SK-N-DZ (cell line): ENCODE data around the gene TTC4. TPM values are rescaled to one million over a fixed set of nuclear protein-coding genes. Genes with fewer than 3 reads are reported as not detected.

Source experiments
- DNase-seq: peaks from one replicate; pipeline ENCODE4 v3.0.0-alpha.2; 2015; ENCODE audit warnings: low spot score
- polyA plus RNA-seq, 2 experiments: library from polyadenylated mRNA; depleted of rRNA; stranded (reverse); fragments of >200 nt; gene quantifications; 2 replicates each; pipeline ENCODE4 v1.2.3, GENCODE V29; 2014

Gene TTC4, protein sequence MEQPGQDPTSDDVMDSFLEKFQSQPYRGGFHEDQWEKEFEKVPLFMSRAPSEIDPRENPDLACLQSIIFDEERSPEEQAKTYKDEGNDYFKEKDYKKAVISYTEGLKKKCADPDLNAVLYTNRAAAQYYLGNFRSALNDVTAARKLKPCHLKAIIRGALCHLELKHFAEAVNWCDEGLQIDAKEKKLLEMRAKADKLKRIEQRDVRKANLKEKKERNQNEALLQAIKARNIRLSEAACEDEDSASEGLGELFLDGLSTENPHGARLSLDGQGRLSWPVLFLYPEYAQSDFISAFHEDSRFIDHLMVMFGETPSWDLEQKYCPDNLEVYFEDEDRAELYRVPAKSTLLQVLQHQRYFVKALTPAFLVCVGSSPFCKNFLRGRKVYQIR
- 20.1 and 23.0 TPM in 2 replicates for polyA plus RNA-seq (2014; cell fraction: cytosol; rRNA removed)
- polyA plus RNA-seq (2014; cell fraction: nucleus; rRNA removed), result 15.2 and 17.1 TPM in 2 replicates

GRCh38 chr1:54715493-54716298, at the start of gene TTC4:
TTC4 (plus strand) TSS chr1:54715861; CDS start chr1:54715909, 48 bp downstream.
- DNase-seq, result peak; percentile 72

DNA sequence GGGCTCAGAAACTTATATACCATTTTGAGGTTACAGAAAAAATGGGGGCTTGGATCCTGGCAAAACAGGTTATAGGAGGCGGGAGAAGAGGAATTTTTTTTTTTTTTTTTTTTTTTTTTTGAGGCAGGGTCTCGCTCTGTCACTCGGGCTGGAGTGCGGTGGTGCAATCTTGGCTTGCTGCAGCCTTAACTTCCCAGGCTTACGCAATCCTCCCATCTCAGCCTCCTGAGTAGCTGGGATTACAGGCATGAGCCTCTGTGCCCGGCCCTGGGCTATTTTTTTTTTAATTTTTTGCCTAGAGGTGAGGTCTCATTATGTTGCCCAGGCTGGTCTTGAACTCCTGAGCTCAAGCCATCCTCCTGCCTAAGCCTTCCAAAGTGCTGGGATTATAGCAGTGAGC, 49.3 kb upstream of the TTC4 start:
- DNase-seq, result no peak

DNA sequence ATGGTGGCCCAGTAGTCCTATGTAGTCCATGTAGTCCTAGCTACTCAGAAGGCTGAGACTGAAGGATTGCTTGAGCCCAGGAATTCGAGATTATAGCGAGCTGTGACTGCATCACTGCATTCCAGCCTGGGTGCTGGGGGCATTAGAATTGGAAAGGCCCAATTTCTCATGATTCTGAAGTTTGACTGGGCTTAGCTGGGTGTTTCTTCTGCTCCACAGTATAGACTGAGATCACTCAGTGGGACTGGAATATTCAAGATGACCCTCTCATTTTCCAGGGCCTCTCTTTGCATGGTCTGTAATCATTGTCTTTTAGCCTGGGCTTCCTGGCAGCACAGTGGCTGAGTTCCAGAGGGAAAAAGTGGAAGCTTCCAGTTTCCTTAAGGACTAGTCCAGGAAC, 47.9 kb upstream of the TTC4 start:
- no peak for DNase-seq

DNA sequence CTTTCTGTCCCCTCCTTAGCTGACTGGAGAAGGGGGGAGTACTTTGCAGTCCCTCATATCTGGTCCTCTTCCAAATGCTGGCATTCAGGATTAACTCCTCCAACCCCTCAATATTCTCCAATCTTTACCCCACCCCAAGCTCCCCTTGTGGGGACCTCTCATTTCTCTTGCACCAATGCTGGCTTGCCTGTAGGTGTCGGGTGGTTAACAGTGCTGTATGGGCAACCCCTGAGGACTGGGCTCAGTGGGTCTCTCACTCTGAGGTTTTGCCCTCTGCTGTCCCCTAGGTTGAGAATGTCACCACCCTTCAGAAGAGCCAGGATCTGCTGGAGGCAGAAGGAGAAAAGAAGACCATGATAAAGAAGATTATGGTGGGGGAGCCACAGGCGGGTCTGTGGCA, 47.1 kb upstream of the TTC4 start:
- DNase-seq, result no peak

GRCh38 chr1:54671985-54672608, 43.6 kb upstream of the TTC4 start:
- DNase-seq, result peak; percentile 45

- DNase-seq, result no peak
Observed at GRCh38 chr1:54678776-54679643, 36.7 kb upstream of the TTC4 start.

DNA sequence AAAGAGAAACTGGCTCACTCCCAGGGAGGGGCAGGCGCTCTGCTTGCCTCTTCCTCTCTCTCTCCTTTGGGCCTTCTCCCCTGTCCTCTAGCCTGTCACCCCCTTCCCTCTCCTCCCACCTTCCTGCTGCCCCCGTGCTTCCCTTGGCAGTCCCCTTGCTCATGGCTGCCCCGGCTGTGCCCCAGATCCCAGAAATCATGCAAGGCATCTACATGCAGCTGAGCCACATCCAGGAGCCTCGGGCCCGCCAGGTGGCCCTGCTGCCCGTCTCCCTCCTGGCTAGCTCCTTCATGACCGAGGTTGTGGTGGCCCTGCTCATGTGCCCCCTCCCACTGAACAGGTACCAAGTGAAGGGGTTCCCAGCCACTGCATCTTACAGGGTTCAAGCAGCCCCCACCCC, 36.0 kb upstream of the TTC4 start:
- no peak for DNase-seq

- DNase-seq, result no peak
Observed at GRCh38 chr1:54680387-54680786, 35.3 kb upstream of the TTC4 start.

- peak; percentile 33 for DNase-seq
Observed at GRCh38 chr1:54681358-54681757, 34.3 kb upstream of the TTC4 start.

DNA sequence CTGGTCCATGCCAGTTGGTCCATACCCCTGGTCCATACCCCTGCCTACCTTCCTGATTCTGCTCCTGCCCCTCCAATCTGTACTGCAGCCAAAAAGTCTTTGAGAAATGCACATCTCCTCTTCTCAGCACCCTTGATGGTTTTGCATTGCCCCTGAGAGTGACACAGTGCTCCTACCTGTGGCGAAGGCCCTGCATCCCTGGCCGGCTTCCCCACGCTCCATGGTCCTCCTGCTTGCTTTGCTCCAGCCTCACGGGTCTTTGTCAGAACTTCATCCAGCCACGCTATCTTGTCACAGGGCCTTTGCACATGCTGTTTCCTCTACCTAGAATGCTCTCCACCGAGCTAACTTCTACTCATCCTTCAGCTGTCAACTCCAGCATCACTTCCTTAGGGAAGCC, 32.2 kb upstream of the TTC4 start:
- DNase-seq, result no peak

DNA sequence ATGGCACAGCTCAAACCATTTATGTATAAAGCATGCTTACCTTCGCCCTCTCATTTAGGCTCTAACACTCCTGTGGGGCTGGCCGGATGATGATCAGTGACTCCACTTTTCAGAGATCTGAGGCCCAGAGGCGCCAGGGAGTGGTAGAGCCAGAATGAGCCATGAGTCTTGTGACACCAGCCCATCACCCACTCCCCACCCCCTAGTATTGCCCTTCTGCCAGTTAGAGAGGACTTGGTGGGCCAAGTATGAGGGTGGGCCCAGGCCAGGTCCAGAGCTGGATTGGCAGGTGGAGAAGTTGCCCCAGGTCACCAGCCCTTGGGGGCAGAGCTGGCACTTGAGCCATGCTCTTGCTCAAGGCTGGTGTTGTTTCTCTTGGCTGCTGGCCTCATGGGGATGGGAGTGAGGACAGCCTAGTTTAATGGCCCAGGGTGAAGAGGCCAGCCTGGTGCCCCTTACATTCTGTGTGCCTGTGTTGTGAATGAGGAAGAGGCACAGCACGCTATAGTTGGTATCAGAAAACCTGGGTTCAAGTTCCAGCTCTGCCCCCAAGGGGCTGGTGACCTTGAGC, 30.2 kb upstream of the TTC4 start:
- DNase-seq, result no peak

DNA sequence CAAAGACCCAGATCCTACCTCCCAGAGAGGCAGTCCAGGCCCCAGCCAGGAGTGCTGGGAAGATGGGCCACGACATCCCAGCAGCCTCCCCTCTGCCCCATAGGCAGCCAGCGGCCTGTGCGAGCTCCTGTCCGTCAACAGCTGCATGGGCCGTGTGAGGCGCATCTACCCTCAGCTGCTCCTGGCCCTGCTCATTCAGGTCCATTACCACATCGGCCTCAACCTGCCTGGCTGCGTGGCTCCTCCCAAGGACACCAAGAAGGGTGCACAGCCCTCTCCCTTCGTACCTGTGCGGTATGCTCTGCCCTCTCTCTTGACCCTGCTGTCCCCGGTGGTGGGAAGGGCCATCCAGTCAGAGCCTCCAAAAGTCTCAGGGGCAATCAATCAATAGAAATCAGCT, 29.5 kb upstream of the TTC4 start:
- DNase-seq, result no peak

DNA sequence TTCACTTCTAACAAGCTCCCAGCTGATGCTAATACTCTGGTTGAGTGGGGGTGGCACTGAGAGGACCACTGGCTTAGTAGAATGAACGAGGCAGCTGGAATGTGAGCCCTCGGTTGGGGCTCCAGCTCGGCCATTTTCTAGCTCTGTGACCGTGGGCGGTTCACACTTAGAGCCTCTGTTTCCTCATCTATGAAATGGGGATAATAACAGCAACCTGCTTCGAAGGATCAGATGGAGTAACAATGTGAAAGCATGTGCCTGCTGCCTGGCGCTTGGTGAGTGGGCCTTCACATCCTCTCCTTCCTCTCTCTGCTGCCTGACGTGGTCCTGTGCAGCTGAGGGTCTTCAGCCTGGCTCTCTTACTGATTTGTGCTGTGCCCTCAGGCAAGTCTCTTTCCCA, 20.9 kb upstream of the TTC4 start:
- DNase-seq, result no peak

- no peak for DNase-seq
Observed at GRCh38 chr1:54695221-54695620, 20.4 kb upstream of the TTC4 start.

DNA sequence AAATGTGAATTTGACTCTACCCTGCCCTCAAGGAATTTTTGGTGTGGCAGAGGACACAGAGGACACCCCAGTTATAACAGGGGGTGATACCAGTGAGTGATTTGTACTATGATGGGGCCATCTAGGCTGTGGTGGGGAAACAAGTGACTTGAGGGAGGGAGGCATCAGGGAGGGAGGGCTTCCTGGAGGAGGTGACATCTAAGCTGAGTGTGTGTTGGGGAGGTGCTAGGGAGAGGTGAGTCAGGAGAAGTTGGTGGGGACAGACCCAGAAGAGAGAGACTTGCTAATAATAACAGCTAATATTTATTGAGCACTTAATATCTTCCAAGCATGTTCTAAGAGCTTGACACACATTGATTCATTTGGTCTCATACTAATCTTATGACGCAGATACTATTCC, 19.9 kb upstream of the TTC4 start:
- no peak for DNase-seq

GRCh38 chr1:54696262-54696661, 19.4 kb upstream of the TTC4 start:
- DNase-seq, result no peak

- no peak for DNase-seq
Observed at GRCh38 chr1:54697896-54698295, 17.8 kb upstream of the TTC4 start.

DNA sequence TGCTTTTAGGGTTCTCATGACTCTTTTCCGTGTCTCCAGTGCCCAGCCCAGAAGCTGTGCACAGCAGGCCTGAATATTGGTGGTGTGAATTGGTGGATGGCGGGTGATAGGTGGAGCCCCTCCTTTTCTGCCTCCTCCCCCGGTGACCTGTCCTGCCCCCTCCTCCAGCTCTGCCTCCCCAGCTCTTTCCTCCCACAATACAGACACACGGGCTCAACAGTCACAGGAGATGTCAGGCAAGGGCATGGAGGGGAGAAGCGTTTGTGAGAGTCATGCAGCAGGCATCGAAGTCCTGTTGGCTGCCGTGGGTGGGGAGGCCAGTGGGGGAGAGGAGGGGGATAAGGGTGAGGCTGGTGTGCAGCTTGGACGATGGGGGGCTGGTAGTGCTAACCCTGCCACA, 17.3 kb upstream of the TTC4 start:
- DNase-seq, result no peak

DNA sequence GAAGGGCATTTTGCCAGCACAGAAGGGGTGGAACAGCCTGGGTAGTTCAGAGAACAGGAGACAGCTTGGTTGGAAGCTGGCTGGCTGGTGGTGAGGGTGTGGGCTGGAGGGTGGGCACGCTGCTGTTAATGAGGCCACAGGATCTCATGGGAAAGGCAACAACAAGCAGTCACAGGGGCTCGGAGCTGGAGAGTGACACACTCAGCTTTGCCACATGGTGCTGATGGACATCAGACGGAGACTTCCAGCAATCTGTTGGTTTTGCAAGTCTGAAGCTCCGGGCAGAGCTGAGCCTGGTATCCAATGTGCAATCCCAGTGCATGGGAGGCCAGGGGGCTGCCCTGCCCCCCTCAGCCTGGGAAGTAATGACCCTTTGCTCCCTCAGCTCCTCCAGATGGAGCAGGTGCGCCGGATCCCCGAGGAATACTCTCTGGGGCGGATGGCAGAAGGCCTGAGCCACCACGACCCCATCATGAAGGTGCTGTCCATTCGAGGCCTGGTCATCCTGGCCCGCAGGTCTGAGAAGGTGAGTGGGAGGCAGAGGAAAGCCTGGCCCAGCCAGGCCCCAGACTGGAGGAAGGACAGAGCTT, 15.6 kb upstream of the TTC4 start:
- no peak for DNase-seq

DNA sequence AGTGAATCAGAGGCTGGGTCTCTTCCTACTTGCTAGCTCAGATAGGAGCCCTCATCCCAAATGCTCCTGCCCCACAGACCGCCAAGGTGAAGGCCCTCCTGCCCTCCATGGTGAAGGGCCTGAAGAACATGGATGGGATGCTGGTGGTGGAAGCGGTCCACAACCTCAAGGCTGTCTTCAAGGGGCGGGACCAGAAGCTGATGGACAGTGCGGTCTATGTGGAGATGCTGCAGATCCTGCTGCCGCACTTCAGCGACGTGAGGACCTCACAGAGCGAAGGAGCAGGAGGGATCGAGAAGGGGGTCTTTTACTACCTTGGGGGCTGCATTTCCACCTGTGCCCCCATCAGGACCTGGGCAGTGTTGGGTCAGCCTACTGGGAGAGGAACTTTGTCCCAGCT, 14.6 kb upstream of the TTC4 start:
- DNase-seq, result no peak

GRCh38 chr1:54701996-54702395, 13.7 kb upstream of the TTC4 start:
- DNase-seq, result no peak
